RWPE2 (cell line): ENCODE data around the gene KRTAP12-3.
"Not testable (repeated sequence)": the region's sequence is repeated elsewhere in the genome, so short reads cannot be mapped to it uniquely, and the experiment has no call there.

Experiments
- ATAC-seq: fragments of 200-7000 bp; cut with Tn5 transposase; 3 replicates; pipeline ENCODE4 v1.9.1; 2021; ENCODE audit warnings: low read depth
- DNase-seq: peaks from one replicate; pipeline ENCODE4 v3.0.0-alpha.2; 2020; ENCODE audit warnings: low spot score
- H3K27ac ChIP-seq: fragments of 450-650 bp; 2 replicates; pipeline ENCODE4 v1.5.1; 2017; ENCODE audit warnings: mild to moderate bottlenecking; ENCODE audit not compliant: poor library complexity, severe bottlenecking
- H3K27me3 ChIP-seq: fragments of 250-450 bp; sonication (Bioruptor Pico); 2 replicates; pipeline ENCODE4 v1.5.1; 2021; ENCODE audit warnings: mild to moderate bottlenecking, moderate library complexity; ENCODE audit not compliant: insufficient read depth, poor library complexity, severe bottlenecking
- H3K36me3 ChIP-seq: fragments of 250-450 bp; sonication (Bioruptor Pico); 2 replicates; pipeline ENCODE4 v1.5.1; 2020; ENCODE audit warnings: low read depth, mild to moderate bottlenecking, moderate library complexity
- H3K4me1 ChIP-seq: fragments of 250-450 bp; sonication (Bioruptor Pico); 2 replicates; pipeline ENCODE4 v1.5.1; 2021; ENCODE audit warnings: mild to moderate bottlenecking, moderate library complexity; ENCODE audit not compliant: insufficient read depth, poor library complexity, severe bottlenecking
- H3K4me3 ChIP-seq: fragments of 250-450 bp; sonication (Bioruptor Pico); 2 replicates; pipeline ENCODE4 v1.5.1; 2021; ENCODE audit warnings: mild to moderate bottlenecking, moderate library complexity; ENCODE audit not compliant: severe bottlenecking
- H3K9me3 ChIP-seq: fragments of 250-450 bp; sonication (Bioruptor Pico); 2 replicates; pipeline ENCODE4 v1.5.1; 2021; ENCODE audit warnings: mild to moderate bottlenecking, moderate library complexity; ENCODE audit not compliant: severe bottlenecking
- CTCF ChIP-seq: fragments of 450-650 bp; IDR thresholded peaks from one replicate; pipeline ENCODE4 v1.5.1; 2017; ENCODE audit warnings: mild to moderate bottlenecking, moderate library complexity; ENCODE audit not compliant: poor library complexity, severe bottlenecking

KRTAP12-3 gene

GRCh38 chr21:44637018-44637850, 20.5 kb upstream of the KRTAP12-3 start, which contains the start of gene KRTAP10-10:
KRTAP10-10 (plus strand) TSS chr21:44637356; CDS start chr21:44637418, 62 bp downstream.
- DNase-seq (no peak), ATAC-seq (no peak)
- no peak within 1 kb of the TSS for H3K27ac ChIP-seq
- H3K36me3 ChIP-seq = no peaks in the 10 kb centered on the region
- TF ChIP-seq CTCF = no peak
- no peaks in the 10 kb centered on the region for H3K4me1 ChIP-seq
- H3K4me3 ChIP-seq = no peak within 1 kb of the TSS
- peaks cover 4% of the 10 kb centered on the region for H3K9me3 ChIP-seq
- no peaks in the 10 kb centered on the region for H3K27me3 ChIP-seq

GRCh38 chr21:44637851-44638348, 19.8 kb upstream of the KRTAP12-3 start:
- H3K27ac ChIP-seq, DNase-seq, H3K4me3 ChIP-seq, H3K36me3 ChIP-seq, H3K4me1 ChIP-seq, H3K27me3 ChIP-seq, ATAC-seq, H3K9me3 ChIP-seq: not testable (repeated sequence)

- H3K9me3 ChIP-seq, H3K27ac ChIP-seq, DNase-seq, H3K27me3 ChIP-seq, H3K4me1 ChIP-seq, ATAC-seq, H3K4me3 ChIP-seq, H3K36me3 ChIP-seq: not testable (repeated sequence)
These were observed 19.0 kb upstream of the KRTAP12-3 start for GRCh38 chr21:44638506-44639330.

GRCh38 chr21:44639331-44639655, 18.4 kb upstream of the KRTAP12-3 start:
- ATAC-seq = no peak
- Histone ChIP-seq H3K36me3 (no peaks in the 10 kb centered on the region), H3K9me3 (no peaks in the 10 kb centered on the region), H3K4me3 (no peak overlapping the region), H3K4me1 (no peaks in the 10 kb centered on the region), H3K27ac (no peak overlapping the region), H3K27me3 (no peaks in the 10 kb centered on the region)
- TF ChIP-seq CTCF = no peak
- no peak for DNase-seq

- DNase-seq (no peak), ATAC-seq (no peak)
- Histone ChIP-seq H3K9me3 (no peaks in the 10 kb centered on the region), H3K4me1 (no peaks in the 10 kb centered on the region), H3K36me3 (no peaks in the 10 kb centered on the region), H3K4me3 (no peak overlapping the region), H3K27ac (no peak overlapping the region), H3K27me3 (no peaks in the 10 kb centered on the region)
- no peak for TF ChIP-seq CTCF
These were observed 17.0 kb upstream of the KRTAP12-3 start for GRCh38 chr21:44640761-44641160.
